ENCODE results near the gene UBIAD1. TPM values are rescaled to one million over a fixed set of nuclear protein-coding genes. Genes with fewer than 3 reads are reported as not detected.

Gene UBIAD1
- total and polyA plus RNA-seq, 2 of the 13 experiments (the other 11 are each of a cell fraction or from before 2014, with no cell fraction given) = 16.9 to 20.4 TPM

DNA sequence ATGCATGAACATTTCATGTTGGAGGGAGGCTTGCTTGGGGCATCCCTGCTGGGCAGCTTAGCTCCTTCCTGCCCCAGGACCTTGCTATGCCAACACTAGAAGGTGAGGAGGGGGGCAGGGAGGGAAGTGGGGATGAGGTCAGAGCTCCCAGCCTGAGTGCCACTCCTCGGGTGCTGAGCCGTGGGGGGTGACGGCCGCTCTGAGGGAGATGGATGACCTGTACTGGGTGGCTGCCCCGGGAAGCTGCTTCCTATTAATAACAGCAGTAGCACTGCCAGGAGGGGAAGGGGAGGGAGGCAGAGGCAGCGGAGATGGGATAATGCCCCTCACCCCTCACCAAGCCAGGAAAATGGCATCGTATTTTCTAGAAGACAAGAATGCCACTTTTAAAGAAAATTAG, 60.6 kb downstream of the UBIAD1 start (continued):
- no peak for TF ChIP-seq ZNF775 (CRISPR knock-in tag; IDR thresholded peaks at IDR 0.05; ENCODE audit: borderline replicate concordance)

DNA sequence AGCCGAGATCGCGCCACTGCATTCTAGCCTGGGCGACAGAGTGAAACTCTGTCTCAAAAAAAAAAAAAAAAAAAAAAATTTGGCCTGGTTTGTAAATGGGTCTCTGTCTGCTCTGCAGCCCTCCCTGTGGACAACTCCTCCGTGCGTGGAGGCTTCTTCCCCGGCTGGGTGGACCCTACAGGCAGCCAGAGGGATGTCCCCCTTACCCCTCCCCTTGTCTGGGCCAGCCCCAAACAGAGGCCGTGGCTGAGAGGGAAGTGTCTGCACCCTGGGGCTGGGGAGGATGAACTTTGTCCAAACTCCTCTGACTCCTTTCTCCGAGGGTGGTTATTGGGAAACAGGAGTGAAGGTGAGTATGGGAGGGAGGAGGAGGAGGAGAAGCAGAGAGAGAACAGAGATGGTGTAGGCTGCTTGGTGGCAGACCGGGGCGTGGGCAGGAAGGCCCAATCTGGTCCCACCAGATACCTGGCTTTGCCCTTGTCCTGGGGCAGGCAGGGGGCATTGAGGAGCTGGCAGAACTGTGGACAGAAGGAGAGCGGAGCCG, 61.3 kb downstream of the UBIAD1 start:
- Histone ChIP-seq H3K4me3 (replicated peaks in 1 of 3; ENCODE audit: insufficient read depth in 1 of 3, low read depth in 2 of 3, low read length in 3 of 3) (peak overlapping the region in 1 of 3 experiments; percentile 14; a peak in 1 of 6 replicates), H3K79me2 (ENCODE audit: insufficient read depth, low read length) (no peaks in the 10 kb centered on the region), H3K27ac (ENCODE audit: extremely low read length, insufficient read depth, low read length) (no peak overlapping the region), H3K9me3 (ENCODE audit: low read length) (no peaks in the 10 kb centered on the region), H3K4me2 (ENCODE audit: low read depth, low read length) (no peak overlapping the region), H3K36me3 (replicated peaks in 1 of 2; ENCODE audit: control insufficient read depth in 1 of 2, insufficient read depth in 2 of 2, low read length in 2 of 2) (no peaks in the 10 kb centered on the region), H3K4me1 (ENCODE audit: insufficient read depth, low read length) (0 out of 2 replicates have a peak, but pooled peaks cover 5% of the 10 kb centered on the region), H3K27me3 (ENCODE audit: control insufficient read depth in 1 of 2, insufficient read depth in 2 of 2, low read length in 2 of 2) (peaks cover 3 to 35% of the 10 kb centered on the region in 2 experiments; a peak in 3 of 5 replicates), H2AFZ (ENCODE audit: low read length) (no peak overlapping the region), H4K20me1 (ENCODE audit: insufficient read depth, low read length) (no peaks in the 10 kb centered on the region), H3K9ac (ENCODE audit: insufficient read depth, low read depth, low read length) (no peak overlapping the region)
- no TSS peak for BruUV-seq (replicated peaks)
- ChIA-PET CTCF (ENCODE audit: low intra/inter-chr PET ratio, low total read pairs) (no interaction called here), POLR2A (no interaction called here)
- in situ Hi-C loops (cut with HindIII; ENCODE audit: extremely low pct_ligation_motif_present, low pct_unique_long_range_greater_than_20kb) = no loop called here
- intact Hi-C loops (cut with micrococcal nuclease; ENCODE audit: unreplicated experiment) = no loop called here
- DNase-seq (ENCODE audit: low spot score) (no peak), ATAC-seq (no peak), FAIRE-seq (no peak)
- 13% methylated on average over 12 of the region's 13 CpGs for WGBS (ENCODE audit: low lambda C conversion rate)
- TF ChIP-seq ZNF766 (CRISPR knock-in tag; IDR thresholded peaks at IDR 0.05; ENCODE audit: borderline replicate concordance) (no peak), ZNF749 (CRISPR knock-in tag; IDR thresholded peaks at IDR 0.05; ENCODE audit: borderline replicate concordance) (no peak), HNF4A (CRISPR knock-in tag; IDR thresholded peaks at IDR 0.05) (no peak), ZNF234 (CRISPR knock-in tag; conservative IDR thresholded peaks at IDR 0.05) (no peak), THAP11 (CRISPR knock-in tag; IDR thresholded peaks at IDR 0.05) (no peak), PHF8 (CRISPR knock-in tag; IDR thresholded peaks at IDR 0.05) (no peak), JUN (CRISPR knock-in tag; IDR thresholded peaks at IDR 0.05) (no peak), FOXP1 (IDR thresholded peaks at IDR 0.05) (no peak), FOXP1 (CRISPR knock-in tag; IDR thresholded peaks at IDR 0.05) (no peak), TRIM24 (CRISPR knock-in tag; IDR thresholded peaks at IDR 0.05) (no peak), ZSCAN22 (CRISPR knock-in tag; IDR thresholded peaks at IDR 0.05) (no peak), ZNF33B (CRISPR knock-in tag; IDR thresholded peaks at IDR 0.05) (no peak), SETDB1 (CRISPR knock-in tag; IDR thresholded peaks at IDR 0.05; ENCODE audit: borderline replicate concordance) (no peak)
- TF ChIP-seq, protein P1, sequence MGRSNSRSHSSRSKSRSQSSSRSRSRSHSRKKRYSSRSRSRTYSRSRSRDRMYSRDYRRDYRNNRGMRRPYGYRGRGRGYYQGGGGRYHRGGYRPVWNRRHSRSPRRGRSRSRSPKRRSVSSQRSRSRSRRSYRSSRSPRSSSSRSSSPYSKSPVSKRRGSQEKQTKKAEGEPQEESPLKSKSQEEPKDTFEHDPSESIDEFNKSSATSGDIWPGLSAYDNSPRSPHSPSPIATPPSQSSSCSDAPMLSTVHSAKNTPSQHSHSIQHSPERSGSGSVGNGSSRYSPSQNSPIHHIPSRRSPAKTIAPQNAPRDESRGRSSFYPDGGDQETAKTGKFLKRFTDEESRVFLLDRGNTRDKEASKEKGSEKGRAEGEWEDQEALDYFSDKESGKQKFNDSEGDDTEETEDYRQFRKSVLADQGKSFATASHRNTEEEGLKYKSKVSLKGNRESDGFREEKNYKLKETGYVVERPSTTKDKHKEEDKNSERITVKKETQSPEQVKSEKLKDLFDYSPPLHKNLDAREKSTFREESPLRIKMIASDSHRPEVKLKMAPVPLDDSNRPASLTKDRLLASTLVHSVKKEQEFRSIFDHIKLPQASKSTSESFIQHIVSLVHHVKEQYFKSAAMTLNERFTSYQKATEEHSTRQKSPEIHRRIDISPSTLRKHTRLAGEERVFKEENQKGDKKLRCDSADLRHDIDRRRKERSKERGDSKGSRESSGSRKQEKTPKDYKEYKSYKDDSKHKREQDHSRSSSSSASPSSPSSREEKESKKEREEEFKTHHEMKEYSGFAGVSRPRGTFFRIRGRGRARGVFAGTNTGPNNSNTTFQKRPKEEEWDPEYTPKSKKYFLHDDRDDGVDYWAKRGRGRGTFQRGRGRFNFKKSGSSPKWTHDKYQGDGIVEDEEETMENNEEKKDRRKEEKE (IDR thresholded peaks at IDR 0.05) = no peak
- TF ChIP-seq, protein P2, sequence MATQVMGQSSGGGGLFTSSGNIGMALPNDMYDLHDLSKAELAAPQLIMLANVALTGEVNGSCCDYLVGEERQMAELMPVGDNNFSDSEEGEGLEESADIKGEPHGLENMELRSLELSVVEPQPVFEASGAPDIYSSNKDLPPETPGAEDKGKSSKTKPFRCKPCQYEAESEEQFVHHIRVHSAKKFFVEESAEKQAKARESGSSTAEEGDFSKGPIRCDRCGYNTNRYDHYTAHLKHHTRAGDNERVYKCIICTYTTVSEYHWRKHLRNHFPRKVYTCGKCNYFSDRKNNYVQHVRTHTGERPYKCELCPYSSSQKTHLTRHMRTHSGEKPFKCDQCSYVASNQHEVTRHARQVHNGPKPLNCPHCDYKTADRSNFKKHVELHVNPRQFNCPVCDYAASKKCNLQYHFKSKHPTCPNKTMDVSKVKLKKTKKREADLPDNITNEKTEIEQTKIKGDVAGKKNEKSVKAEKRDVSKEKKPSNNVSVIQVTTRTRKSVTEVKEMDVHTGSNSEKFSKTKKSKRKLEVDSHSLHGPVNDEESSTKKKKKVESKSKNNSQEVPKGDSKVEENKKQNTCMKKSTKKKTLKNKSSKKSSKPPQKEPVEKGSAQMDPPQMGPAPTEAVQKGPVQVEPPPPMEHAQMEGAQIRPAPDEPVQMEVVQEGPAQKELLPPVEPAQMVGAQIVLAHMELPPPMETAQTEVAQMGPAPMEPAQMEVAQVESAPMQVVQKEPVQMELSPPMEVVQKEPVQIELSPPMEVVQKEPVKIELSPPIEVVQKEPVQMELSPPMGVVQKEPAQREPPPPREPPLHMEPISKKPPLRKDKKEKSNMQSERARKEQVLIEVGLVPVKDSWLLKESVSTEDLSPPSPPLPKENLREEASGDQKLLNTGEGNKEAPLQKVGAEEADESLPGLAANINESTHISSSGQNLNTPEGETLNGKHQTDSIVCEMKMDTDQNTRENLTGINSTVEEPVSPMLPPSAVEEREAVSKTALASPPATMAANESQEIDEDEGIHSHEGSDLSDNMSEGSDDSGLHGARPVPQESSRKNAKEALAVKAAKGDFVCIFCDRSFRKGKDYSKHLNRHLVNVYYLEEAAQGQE (IDR thresholded peaks at IDR 0.05; ENCODE audit: borderline replicate concordance in 1 of 2, low read depth in 1 of 2, low read length in 2 of 2) = no peak
- TF ChIP-seq, protein P3, sequence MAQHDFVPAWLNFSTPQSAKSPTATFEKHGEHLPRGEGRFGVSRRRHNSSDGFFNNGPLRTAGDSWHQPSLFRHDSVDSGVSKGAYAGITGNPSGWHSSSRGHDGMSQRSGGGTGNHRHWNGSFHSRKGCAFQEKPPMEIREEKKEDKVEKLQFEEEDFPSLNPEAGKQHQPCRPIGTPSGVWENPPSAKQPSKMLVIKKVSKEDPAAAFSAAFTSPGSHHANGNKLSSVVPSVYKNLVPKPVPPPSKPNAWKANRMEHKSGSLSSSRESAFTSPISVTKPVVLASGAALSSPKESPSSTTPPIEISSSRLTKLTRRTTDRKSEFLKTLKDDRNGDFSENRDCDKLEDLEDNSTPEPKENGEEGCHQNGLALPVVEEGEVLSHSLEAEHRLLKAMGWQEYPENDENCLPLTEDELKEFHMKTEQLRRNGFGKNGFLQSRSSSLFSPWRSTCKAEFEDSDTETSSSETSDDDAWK (CRISPR knock-in tag; IDR thresholded peaks at IDR 0.05) = no peak

Measured in HepG2 (cell line).